Measurements from ENCODE around the gene COL27A1.
"Not testable (repeated sequence)": the region's sequence is repeated elsewhere in the genome, so short reads cannot be mapped to it uniquely, and the experiment has no call there.

Gene COL27A1

DNA sequence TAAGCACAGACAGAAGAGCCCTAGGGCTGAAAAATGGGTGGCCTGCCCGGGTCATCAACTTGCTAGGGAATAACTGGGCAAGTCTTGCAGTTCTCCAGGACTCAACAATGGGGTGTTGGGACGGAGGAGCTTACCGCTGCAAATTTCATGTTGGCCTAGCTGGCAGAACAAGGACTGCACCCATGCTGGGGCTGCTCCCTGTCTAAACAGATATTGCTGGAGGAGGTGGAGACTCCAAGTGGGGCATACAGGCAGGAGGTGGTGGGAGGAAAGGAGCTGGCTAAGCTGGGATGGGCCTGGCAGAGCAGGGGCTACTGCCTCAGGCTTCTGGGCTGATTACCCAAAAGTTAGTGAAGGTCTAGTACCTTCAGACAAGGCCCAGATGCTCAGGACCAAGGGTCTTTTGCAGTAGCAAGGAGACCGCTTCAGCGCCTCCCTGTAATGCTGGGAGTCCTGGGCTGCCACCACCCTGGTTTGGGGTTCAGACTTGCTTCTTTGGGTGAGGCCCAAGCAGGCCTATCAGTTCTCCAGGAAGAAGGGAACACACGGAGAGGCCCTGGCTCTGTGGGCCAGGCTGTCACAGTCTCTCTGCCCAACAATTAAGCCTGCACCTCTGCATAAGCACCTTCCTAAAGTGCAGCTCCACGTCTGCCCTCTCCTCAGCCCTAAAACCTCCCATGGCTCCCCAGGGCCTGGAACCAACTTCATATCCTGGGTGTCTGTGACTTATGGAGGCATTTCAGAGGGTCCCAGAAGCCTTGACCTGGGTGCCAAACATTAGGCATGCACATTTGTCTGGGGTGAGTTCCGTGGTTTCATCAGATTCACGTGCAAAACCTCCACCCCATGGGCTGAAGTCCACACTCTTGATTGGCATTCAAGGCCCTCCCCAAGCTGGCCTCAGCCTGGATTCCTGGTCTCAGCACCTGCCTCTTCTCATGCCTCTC is 32.0 kb upstream of the COL27A1 start:
- DNase-seq: no peak

DNA sequence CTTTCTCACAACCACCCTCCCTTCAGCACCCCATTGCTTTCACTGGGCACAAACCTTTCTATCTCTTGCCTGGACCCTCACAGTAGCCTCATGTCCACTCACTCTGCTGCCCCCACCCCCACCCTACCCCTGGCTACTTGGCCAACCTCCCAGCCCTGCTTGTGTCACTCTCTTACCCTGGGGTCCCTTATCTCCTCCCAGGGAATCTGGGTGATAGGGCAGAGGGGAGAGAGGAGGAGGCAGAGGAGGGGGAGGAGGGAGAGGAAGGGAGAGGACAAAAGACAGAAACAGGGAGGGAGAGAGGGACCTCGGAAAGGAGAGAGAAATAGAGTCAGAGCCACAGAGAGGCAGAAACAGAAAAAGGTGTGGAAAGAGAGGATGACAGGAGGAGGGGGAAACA is 31.2 kb upstream of the COL27A1 start:
- DNase-seq: no peak

GRCh38 chr9:114124666-114125475 is 30.5 kb upstream of the COL27A1 start:
- no peak for DNase-seq

GRCh38 chr9:114125476-114126013 is 29.8 kb upstream of the COL27A1 start:
- no peak for DNase-seq

- no peak for DNase-seq
These were observed 28.9 kb upstream of the COL27A1 start for GRCh38 chr9:114126247-114127060.

DNA sequence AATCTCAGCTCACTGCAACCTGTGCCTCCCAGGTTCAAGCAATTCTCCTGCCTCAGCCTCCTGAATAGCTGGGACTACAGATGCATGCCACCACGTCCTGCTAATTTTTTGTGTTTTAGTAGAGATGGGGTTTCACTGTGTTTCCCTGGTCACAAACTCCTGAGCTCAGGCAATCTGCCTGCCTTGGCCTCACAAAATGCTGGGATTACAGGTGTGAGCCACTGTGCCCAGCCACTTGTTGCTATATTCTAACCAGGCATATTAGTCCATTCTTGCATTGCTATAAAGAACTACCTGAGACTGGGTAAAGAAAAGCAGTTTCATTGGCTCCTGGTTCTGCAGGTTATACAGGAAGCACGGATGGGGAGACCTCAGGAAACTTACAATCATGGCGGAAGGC is 26.6 kb upstream of the COL27A1 start:
- DNase-seq: not testable (repeated sequence)

DNA sequence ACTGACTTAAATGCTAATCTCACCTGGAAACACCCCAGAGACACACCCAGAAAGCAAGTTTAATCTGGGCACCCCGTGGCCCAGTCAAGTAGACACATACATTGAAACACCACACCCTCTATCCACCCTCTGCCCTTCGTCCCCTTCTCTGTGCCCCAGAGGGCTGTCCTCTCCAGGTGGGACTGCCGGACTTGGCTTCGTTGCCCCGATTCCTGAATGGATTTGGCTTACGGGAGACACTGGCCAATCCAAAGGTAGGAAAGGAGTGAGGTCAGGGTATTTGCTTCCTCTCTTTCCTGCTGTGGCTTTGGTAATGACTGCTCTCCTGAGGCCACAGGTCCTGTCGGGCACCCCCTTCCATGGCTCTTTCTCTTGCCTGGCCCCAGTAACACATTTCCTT is 25.2 kb upstream of the COL27A1 start:
- DNase-seq: no peak

DNA sequence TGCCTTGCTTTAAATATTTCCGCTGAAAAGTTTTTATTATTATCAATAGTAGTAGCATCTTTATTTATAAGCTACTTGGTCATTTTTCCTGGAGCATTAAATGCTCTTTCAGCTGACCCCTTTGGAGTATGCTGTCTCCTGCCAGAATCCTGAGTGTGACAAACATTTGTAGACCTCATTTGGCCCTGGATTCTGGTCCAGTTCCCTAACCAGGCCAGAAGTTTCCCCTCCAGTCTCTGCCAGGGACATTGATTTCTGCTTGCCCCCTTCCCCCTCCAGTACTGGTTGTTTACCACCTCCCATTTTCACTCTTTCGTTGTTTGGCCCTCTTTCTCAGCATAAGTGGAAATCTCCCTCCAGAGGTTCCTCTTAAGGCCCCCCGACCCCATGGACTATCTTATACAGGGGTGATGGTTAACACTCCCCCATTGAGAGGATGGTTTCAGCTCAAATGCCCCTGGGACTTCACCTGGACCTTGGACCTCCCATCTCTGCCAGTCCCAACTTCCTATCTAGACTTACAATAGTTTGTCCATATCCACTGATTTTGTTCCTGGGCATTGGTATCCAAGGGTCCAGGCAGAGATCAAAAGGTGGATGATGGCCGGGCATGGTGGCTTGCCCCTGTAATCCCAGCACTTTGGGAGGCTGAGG is 24.6 kb upstream of the COL27A1 start:
- no peak for DNase-seq

- DNase-seq: no peak
These were observed 23.4 kb upstream of the COL27A1 start for GRCh38 chr9:114131808-114132549.

DNA sequence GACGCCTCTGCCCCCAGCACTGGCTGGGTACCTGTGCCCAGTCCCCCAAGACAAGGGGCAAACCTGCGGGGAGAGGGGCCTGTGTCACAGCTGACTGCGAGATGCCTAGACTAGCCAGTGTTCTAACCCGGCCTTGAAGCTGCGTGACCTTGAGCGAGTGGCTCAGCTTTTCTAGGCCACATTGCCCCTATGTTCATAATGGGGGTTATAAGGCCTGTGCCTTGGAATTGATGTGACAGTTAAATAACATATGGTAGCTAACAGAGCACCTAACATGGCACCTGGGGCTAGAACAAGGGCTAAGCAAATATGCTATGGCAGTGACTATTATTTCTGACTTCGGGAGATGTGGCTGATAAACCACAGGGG is 22.8 kb upstream of the COL27A1 start:
- DNase-seq: no peak

DNA sequence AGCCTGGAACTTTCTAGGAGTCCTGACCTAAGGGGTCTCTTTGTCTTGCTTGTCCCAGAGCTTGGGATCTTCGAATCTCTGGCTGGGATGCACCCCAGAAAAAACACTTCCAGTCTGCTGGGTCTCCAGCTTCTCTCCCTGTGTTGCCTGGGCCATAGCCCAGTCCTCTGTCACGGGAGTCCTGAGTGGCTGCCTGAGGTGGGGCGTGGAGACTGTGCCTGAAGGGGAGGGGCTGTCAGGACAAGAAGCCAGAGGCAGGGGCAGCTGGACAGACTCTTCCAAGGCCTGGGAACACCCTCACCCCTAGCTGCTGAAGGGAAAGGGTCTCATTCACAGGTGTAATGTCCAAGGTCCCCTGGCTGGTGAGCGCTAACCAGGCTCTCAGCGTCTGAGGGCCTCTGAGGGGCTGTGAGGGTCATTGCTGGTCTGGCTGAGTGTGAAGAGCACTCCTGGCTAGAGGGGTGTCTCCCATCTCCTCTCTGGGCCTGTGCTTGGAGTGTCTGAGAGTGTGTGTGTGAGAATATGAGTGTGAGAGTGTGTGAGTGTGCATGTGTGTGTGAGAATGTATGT is 20.4 kb upstream of the COL27A1 start:
- DNase-seq: no peak

GRCh38 chr9:114137831-114138230 is 17.5 kb upstream of the COL27A1 start:
- no peak for DNase-seq

GRCh38 chr9:114138552-114138971 is 16.8 kb upstream of the COL27A1 start:
- no peak for DNase-seq

GRCh38 chr9:114139071-114139470 is 16.3 kb upstream of the COL27A1 start:
- DNase-seq: no peak

GRCh38 chr9:114140401-114140800 is 14.9 kb upstream of the COL27A1 start:
- DNase-seq: no peak

GRCh38 chr9:114140850-114141249 is 14.5 kb upstream of the COL27A1 start:
- no peak for DNase-seq

DNA sequence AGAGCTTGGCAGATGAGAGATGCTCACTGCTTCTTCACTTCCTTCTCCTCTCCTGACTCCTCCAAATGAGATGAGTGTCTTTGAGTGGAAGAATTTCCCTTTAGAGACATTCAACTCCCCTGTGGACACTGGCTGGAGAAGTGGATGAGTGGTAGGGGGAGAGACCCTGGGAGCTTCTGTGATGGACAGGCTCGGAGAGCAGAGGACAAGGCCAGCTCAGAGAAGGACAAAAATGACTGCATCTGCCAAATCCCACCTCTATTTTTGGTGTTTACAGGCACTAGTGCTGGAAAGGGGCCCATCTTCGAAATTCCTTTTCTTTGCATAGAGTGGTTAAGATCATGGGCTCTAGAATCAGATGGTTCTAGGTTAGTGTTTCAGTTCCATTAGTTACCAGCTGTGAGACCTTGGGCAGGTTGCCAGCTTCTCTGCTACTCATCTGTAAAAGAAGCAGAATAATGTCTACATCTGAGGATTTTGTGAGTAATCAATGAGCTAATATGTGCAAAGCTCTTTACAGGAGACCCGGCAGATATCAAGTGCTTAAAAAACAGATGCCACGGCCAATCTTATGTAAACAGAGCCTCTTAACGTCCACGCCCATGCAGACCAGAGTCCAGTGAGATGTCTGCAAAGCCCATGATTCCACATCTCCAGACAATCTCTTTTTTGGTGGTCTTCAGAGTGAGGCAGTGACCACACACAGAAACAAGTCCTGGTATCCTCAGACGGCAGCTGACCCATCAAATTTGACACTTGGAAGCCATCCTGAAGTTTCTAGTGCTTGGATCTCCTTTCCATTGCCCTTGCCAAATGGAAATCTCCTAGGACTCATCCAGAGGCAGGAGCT is 13.6 kb upstream of the COL27A1 start:
- DNase-seq: peak; percentile 48

DNA sequence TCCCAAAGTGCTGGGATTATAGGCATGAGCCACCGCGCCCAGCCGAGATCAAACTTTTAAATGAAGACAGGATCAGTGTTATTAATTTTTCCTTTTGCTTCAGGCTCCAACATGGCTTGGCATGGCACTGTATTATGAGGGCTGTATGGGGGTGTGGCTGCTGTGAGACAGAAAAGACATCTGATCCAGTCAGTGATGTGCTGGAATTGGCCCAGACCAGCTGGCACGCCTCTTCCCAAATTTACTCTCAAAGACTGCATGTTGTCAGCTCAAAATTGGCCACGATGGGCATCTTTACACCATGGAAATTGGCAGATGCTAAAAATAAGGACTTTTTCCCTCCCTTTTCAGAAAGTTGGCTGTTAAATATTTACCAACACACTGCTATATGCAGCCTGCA is 12.1 kb upstream of the COL27A1 start:
- DNase-seq: no peak

DNA sequence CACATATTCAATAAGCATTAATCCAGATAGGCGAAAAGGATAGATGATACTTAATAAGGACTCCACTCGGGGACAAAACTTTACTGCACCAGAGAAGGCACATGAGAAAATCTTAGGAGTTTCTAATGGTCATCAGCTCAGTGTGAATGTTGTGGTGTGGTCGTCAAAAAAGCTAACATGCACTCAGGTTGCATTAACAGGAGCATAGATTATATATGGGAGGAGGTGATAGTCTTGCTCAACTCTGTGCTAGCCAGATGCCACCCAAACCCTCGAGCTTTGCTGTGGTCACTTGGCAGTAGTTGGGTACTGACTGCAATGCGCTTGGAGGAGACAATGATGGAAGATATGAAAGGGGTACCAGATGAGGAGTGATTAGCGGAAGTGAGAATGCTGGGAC is 8.6 kb upstream of the COL27A1 start:
- DNase-seq: no peak

DNA sequence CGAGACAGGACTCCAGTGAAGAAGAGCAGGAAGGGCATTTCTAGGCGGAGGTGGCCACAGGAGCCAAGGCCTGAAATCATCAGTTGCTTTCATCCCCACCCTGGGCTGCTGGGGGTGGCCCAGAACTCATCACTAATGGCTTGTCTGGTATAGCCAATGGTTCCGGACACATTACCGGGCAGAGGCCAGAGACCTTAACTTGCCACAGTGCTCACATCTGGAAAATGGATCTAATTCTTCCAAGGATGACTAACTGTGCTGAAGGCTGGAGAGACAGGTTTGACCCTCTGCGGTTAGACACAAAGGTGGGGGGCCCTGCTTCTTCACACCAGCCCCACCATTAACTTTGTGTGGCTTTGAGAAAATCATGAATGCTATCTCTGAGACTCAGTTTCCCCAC is 6.2 kb upstream of the COL27A1 start:
- no peak for DNase-seq

Measured in HCEC 1CT (cell line).